HG03175 (cell line): ENCODE data around the gene MS4A5.
"Not testable (repeated sequence)": the region's sequence is repeated elsewhere in the genome, so short reads cannot be mapped to it uniquely, and the experiment has no call there.

ENCODE experiments used
- ATAC-seq: cut with Tn5 transposase; IDR thresholded peaks from one replicate; pipeline ENCODE4 v1.9.1; 2021; ENCODE audit warnings: mild to moderate bottlenecking, moderate library complexity; ENCODE audit not compliant: unreplicated experiment

MS4A5 gene

GRCh38 chr11:60429272-60429671 lies at the start of gene MS4A5:
Gene MS4A5, plus strand, starts transcription at chr11:60429572. Its CDS starts 103 bp downstream, at chr11:60429675.
- ATAC-seq: no peak

- ATAC-seq: peak; percentile 94
Measured at GRCh38 chr11:60389279-60389910, 40.0 kb upstream of the MS4A5 start.

DNA sequence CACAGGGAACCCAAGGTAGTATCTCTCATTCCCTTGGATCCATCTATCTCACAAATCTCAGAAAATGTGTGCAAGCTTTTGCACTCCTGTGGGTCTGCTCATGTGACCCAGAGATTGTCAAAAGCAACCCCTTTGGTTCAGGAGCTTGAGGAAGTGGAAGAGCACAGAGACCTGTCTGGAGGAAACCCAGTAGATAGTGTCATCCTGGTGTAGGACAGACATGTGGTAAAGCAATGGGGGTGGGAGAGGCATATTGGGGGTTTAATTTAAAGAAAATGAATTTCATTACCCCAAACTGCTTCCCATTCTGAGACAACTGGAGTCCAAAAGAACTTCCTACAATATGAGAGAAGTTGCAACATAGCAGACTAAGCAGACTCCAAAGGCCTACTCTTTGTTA lies 39.0 kb upstream of the MS4A5 start:
- ATAC-seq: no peak

- ATAC-seq: no peak
Measured at GRCh38 chr11:60392361-60392760, 37.0 kb upstream of the MS4A5 start.

DNA sequence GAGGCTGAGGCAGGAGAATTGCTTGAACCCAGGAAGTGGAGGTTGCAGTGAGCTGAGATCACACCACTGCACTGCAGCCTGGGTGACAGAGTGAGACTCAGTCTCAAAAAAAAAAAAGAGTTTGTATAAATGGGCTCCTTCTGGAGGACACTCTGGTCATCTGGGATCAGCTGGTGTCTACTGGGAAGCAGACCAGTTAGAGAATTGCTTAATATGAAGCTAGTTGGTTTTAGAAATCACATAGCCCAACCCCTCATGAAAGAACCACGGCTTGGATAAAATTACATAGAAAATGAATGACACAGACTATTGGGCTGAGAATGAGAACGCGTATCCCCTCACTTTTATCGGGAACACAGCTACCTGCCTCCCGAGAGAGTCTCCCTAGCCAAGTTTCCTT lies 36.4 kb upstream of the MS4A5 start:
- ATAC-seq: no peak

DNA sequence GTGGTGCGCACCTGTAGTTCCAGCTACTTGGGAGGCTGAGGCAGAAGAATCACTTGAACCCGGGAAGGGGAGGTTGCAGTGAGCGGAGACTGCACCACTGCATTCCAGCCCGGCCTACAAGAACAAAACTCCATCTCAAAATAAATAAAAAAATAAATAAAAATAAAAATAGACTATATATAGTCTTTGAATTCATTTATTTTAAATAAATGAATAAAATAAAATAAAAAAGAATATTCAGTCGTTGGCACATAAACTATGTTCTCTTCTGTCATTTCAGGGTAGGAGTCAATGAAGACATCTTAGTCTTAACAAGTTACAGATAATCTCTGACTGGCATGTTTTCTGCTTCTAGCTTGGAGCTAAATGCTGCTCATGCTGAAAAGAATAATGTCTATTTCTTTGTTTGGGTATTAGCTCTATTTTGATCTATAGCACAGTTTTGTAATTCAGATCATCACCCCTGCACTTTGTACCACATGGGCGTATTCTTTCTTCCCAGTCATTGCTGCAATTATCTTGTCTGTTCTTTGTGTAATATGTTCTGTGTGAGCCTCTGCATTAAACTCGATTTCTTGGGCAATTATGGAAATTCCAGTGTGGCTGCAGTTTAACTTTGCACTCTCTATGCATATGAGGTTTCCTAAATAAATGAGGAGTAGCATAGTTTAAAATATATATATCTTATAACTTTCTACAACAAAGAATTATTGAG lies 34.5 kb upstream of the MS4A5 start:
- ATAC-seq: no peak

DNA sequence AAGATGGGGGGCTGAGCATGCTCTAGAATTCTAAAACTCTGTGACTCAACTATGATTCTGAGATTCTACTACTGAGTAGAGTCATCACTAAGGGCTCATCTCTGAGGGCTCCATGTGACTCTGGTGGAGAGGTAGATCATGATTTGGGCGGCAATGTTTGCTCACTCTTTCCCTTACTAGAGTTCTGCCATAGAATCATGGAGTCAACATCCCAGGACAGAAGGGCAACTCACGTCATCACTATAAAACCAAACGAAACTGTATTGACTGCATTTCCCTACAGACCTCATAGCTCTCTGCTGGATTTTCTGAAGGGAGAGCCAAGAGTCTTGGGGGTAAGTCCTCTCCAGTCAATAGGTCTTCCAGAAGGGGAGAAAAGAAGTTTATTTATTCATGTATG lies 33.0 kb upstream of the MS4A5 start, which contains the start of gene MS4A14:
Gene MS4A14, plus strand, starts transcription at position 78 of the 400 bp plus-strand sequence. Its CDS starts 120 bp downstream, at position 198.
- ATAC-seq: no peak

DNA sequence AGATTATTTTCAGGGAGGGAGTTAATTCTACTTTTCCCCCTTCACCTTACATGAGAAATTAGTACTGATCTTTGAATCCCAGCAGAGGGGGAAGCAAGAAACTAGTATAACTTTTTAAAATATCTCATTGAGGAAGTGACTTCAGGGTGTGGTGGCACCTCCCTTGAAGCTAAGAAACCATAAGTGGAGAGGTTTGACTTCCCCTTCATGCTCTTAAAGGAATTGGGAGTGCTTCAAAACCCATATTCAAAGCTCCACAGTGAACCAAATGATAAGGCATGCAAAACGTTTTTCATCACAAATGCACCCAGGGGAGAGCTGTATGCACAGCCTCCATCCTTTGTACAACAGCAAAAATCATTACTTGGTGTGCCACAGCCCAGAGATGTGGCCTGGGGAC lies 32.6 kb upstream of the MS4A5 start:
- ATAC-seq: peak; percentile 64

DNA sequence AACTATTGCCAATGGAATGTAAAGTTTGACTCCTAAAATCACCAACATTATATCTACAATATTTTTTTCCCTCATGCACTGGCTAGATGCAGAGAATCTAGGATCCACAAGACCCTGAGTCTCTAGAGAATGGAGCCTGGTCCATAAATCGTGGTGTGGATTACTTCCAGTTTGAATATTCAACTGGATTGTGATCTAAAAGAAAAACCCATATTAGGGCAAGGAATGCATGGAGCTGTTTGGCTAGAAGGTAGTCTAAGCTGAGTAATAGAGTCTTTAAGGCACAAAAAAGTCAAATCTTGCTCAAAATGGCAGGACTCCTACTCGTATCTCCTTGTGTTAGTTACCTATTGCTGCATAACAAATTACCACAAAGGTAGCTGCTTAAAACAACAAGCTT lies 9.4 kb upstream of the MS4A5 start:
- ATAC-seq: no peak

- no peak for ATAC-seq
Measured at GRCh38 chr11:60422609-60423008, 6.8 kb upstream of the MS4A5 start.

DNA sequence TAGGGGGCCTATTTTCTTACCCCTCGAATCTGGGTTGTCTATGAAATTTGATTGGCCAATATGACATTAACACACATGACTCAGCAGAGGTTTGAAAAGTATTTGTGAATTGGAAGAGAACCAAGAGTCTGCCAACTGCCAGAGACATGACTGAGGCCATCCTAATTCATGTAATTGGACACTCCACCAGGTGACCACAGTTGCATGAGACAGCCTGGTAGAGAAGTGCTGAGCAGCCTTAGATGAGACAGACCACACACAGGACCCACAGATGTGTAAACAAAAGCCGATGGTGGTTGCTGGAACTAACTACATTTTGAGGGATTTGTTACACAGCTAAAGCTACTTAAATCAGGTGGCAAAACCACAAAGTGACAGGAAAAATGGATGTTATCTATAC lies 855 bp upstream of the MS4A5 start:
- no peak for ATAC-seq

DNA sequence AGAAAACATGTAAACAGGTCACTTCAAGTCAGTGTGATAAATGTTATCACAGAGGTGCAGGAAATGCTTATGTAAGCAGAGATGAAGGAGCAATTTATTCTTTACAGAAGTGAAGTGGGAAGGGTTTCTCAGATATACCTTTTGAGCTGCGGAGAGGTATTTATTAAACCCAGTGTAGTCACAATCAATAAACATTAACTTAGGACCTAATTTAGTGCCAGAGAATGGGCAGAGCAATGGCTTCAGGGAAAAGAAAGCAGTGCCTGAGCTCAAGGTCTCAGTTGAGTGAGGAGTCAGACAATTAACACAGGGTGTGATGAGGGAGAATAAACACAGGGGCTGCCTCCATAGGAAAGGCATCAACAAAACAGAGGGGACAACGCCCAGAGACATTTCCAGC lies 1.9 kb downstream of the MS4A5 start:
- ATAC-seq: no peak

GRCh38 chr11:60433401-60433800 lies 4.0 kb downstream of the MS4A5 start:
- no peak for ATAC-seq

DNA sequence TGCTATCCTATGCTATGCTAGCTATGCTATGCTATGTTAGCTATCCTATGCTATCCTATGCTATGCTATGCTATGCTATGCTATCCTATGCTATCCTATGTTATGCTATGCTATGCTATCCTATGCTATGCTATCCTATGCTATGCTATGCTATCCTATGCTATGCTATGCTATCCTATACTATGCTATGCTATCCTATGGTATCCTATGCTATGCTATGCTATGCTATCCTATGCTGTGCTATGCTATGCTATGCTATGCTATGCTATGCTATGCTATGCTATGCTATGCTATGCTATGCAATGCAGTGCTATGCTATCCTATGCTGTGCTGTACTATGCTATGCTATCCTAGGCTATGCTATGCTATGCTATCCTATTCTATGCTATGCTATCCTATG lies 17.7 kb downstream of the MS4A5 start:
- no peak for ATAC-seq

- ATAC-seq: no peak
Measured at GRCh38 chr11:60447846-60448245, 18.5 kb downstream of the MS4A5 start.

GRCh38 chr11:60451185-60451584 lies 21.8 kb downstream of the MS4A5 start:
- not testable (repeated sequence) for ATAC-seq

DNA sequence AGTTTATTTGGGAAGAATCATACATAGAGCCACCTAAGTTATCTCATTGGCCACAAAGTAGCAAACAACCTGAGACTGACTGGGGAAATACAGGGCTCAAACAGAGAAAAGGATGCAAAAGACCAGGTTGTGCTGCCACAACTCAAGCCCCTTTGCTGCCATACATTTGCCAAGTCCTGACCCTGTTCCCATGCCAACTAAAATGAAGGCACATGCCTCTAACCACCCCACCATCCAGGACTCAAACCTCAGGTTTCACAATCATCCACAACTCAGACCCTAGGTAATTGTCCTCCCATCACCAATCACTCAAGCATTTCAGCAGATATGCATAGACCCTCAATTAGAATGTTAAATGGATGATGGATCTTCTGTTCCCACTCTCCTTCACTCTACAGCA lies 24.8 kb downstream of the MS4A5 start:
- no peak for ATAC-seq

DNA sequence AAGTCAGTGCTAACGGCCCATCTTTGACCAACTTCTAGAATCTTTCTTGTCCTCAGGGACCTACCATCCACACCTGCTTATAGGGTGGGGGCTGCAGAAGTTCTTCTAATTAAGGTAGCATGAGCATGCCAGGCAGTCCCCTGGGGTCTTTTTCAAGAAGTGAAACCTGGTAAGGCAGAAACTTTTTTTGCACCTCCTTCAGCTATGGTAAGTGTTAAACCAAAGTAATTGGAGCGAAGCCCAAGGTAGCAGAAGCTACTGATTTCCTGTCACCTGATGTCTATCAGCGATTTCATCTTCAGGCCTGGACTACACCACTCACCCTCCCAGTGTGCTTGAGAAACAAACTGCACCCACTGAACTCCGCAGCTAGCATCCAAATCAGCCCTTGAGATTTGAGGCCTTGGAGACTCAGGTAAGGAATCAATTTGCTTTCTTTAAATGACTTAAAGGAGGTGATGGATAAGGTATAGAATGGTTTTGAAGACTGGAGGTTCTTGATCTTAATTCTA lies 26.2 kb downstream of the MS4A5 start, which contains the start of gene MS4A1:
Gene MS4A1, plus strand, starts transcription at position 317 of the 512 bp plus-strand sequence. CDS start 6,528 bp downstream, outside the sequence.
- ATAC-seq: peak; percentile 87

GRCh38 chr11:60457576-60457975 lies 28.2 kb downstream of the MS4A5 start:
- peak; percentile 30 for ATAC-seq

- no peak for ATAC-seq
Measured at GRCh38 chr11:60459345-60459744, 30.0 kb downstream of the MS4A5 start.

- ATAC-seq: no peak
Measured at GRCh38 chr11:60468829-60469228, 39.5 kb downstream of the MS4A5 start.

GRCh38 chr11:60469723-60470122 lies 40.4 kb downstream of the MS4A5 start:
- no peak for ATAC-seq
